Activated naive CD4-positive, alpha-beta T cell treated with anti-CD3 and anti-CD28 coated beads, Interleukin-2, amount 50 U/mL, for 24 hours (primary cell): ENCODE results near the gene PTBP1.
"Not testable (repeated sequence)": the region's sequence is repeated elsewhere in the genome, so short reads cannot be mapped to it uniquely, and the experiment has no call there.

Source experiments
- H3K27ac Mint-ChIP-seq: one replicate; pipeline ENCODE4 v1.8.0; 2021; ENCODE audit warnings: mild to moderate bottlenecking, mixed read lengths
- H3K27me3 Mint-ChIP-seq: one replicate; pipeline ENCODE4 v1.8.0; 2021; ENCODE audit warnings: mixed read lengths
- H3K36me3 Mint-ChIP-seq: one replicate; pipeline ENCODE4 v1.8.0; 2021; ENCODE audit warnings: mixed read lengths
- H3K4me1 Mint-ChIP-seq: one replicate; pipeline ENCODE4 v1.8.0; 2021; ENCODE audit warnings: mixed read lengths
- H3K4me3 Mint-ChIP-seq: one replicate; pipeline ENCODE4 v1.8.0; 2021; ENCODE audit warnings: mild to moderate bottlenecking, mixed read lengths
- H3K9me3 Mint-ChIP-seq: one replicate; pipeline ENCODE4 v1.8.0; 2021; ENCODE audit warnings: mixed read lengths

Gene PTBP1

GRCh38 chr19:845707-846521 is 48.7 kb downstream of the PTBP1 start:
- peaks cover 26% of the 10 kb centered on the region for H3K27me3 Mint-ChIP-seq
- H3K4me3 Mint-ChIP-seq: no peak overlapping the region
- no peaks in the 10 kb centered on the region for H3K36me3 Mint-ChIP-seq
- H3K4me1 Mint-ChIP-seq: peaks cover 4% of the 10 kb centered on the region
- no peaks in the 10 kb centered on the region for H3K9me3 Mint-ChIP-seq
- no peak overlapping the region for H3K27ac Mint-ChIP-seq

DNA sequence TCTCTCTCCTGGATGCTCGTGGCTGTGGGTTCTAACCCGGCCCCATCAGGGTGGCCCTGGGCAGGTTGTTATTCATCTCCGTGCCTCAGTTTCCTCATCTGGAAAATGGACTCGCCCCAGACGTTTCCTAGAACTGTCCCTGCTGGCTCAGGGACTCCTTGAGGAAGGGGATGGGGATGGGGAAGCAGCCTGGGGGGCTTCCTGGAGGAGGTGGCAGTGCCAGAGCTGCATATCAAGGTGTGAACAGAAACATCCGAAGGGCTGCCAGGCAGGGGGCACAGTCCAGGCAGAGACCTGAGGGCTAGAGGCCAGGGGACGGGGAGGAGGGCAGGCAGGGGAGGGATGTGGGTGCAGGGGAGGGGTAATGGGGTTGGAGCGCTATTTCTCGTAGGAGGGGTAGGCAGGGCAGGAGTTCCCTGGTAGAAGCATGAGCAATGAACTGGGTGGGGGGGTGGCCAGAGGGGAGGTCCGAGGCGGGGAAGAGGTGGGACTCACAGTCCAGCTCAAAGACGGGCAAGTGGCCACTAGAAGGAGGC is 51.2 kb downstream of the PTBP1 start:
- peaks cover 19% of the 10 kb centered on the region for H3K27me3 Mint-ChIP-seq
- H3K4me1 Mint-ChIP-seq: peaks cover 4% of the 10 kb centered on the region
- H3K4me3 Mint-ChIP-seq: no peak overlapping the region
- H3K9me3 Mint-ChIP-seq: no peaks in the 10 kb centered on the region
- H3K36me3 Mint-ChIP-seq: no peaks in the 10 kb centered on the region
- no peak overlapping the region for H3K27ac Mint-ChIP-seq

DNA sequence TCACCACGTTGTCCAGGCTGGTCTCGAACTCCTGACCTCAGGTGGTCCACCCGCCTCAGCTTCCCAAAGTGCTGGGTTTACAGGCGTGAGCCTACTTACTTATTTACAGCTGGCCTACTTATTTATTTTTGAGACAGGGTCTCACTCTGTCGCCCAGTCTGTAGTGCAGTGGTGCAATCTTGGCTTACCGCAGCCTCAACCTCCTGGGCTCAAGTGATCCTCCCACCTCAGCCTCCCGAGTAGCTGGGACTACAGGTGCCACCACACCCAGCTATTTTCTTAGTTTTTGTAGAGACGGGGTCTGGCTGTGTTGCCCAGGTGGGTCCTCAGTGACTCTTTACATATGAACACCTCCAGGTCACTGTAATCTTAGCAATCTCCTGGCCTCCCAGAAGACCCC is 51.9 kb downstream of the PTBP1 start:
- not testable (repeated sequence) for H3K4me1 Mint-ChIP-seq, H3K27ac Mint-ChIP-seq
- peaks cover 19% of the 10 kb centered on the region for H3K27me3 Mint-ChIP-seq

GRCh38 chr19:850221-850978 is 53.1 kb downstream of the PTBP1 start:
- no peak overlapping the region for H3K4me3 Mint-ChIP-seq
- no peaks in the 10 kb centered on the region for H3K36me3 Mint-ChIP-seq
- no peak overlapping the region for H3K27ac Mint-ChIP-seq
- H3K4me1 Mint-ChIP-seq: no peaks in the 10 kb centered on the region
- no peaks in the 10 kb centered on the region for H3K9me3 Mint-ChIP-seq
- peaks cover 15% of the 10 kb centered on the region for H3K27me3 Mint-ChIP-seq

More for the DNA sequence above, 51.9 kb downstream of the PTBP1 start:
- H3K36me3 Mint-ChIP-seq, H3K4me3 Mint-ChIP-seq, H3K9me3 Mint-ChIP-seq: not testable (repeated sequence)

DNA sequence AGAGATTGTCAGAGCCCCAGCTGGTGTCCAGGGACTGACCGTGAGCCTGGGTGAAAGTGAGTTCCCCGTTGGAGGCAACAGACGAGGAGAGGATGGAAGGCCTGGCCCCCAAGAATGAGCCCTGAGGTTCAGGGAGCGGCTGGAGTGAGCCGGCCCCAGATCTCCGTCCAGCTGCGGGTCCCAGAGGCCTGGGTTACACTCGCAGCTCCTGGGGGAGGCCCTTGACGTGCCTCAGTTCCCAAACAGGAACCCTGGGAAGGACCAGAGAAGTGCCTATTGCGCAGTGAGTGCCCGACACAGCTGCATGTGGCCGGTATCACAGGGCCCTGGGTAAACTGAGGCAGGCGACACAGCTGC is 53.7 kb downstream of the PTBP1 start:
- Mint-ChIP-seq H3K4me1 (no peaks in the 10 kb centered on the region), H3K27me3 (peaks cover 12% of the 10 kb centered on the region), H3K36me3 (no peaks in the 10 kb centered on the region), H3K4me3 (no peak overlapping the region), H3K27ac (no peak overlapping the region), H3K9me3 (no peaks in the 10 kb centered on the region)

DNA sequence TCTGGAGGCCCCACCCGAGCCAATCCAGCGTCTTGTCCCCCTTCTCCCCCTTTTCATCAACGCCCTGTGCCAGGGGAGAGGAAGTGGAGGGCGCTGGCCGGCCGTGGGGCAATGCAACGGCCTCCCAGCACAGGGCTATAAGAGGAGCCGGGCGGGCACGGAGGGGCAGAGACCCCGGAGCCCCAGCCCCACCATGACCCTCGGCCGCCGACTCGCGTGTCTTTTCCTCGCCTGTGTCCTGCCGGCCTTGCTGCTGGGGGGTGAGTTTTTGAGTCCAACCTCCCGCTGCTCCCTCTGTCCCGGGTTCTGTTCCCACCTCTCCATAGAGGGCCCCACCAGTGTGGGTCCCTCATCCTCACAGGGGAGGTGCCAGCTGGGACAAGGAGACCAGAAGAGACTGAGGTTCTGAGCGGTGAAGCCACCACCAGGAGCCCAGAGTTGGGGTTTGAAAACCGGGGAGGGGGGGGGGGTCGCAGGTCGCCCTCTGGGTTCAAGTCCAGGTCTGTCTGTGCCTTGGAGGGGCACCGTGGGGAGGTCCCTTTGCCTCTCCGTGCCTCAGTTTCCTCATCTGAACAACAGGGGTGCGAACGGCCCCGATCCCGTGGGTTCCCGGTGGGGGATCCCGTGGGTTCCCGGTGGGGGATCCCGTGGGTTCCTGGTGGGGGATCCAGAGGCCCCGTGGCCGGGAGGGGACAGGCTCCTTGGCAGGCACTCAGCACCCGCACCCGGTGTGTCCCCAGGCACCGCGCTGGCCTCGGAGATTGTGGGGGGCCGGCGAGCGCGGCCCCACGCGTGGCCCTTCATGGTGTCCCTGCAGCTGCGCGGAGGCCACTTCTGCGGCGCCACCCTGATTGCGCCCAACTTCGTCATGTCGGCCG is 55.1 kb downstream of the PTBP1 start, which contains the start of gene ELANE:
Gene ELANE (plus strand): TSS at position 168 of the 878 bp plus-strand sequence. CDS start 26 bp downstream, at position 194.
- Mint-ChIP-seq H3K9me3 (no peaks in the 10 kb centered on the region), H3K36me3 (no peaks in the 10 kb centered on the region), H3K27me3 (peaks cover 7% of the 10 kb centered on the region), H3K4me1 (no peaks in the 10 kb centered on the region), H3K4me3 (no peak within 1 kb of the TSS), H3K27ac (no peak within 1 kb of the TSS)

- no peaks in the 10 kb centered on the region for H3K9me3 Mint-ChIP-seq
- H3K4me3 Mint-ChIP-seq: no peak overlapping the region
- H3K4me1 Mint-ChIP-seq: peaks cover 4% of the 10 kb centered on the region
- H3K27ac Mint-ChIP-seq: no peak overlapping the region
- peaks cover 6% of the 10 kb centered on the region for H3K27me3 Mint-ChIP-seq
- no peaks in the 10 kb centered on the region for H3K36me3 Mint-ChIP-seq
Measured at GRCh38 chr19:853014-853585, 55.8 kb downstream of the PTBP1 start.

DNA sequence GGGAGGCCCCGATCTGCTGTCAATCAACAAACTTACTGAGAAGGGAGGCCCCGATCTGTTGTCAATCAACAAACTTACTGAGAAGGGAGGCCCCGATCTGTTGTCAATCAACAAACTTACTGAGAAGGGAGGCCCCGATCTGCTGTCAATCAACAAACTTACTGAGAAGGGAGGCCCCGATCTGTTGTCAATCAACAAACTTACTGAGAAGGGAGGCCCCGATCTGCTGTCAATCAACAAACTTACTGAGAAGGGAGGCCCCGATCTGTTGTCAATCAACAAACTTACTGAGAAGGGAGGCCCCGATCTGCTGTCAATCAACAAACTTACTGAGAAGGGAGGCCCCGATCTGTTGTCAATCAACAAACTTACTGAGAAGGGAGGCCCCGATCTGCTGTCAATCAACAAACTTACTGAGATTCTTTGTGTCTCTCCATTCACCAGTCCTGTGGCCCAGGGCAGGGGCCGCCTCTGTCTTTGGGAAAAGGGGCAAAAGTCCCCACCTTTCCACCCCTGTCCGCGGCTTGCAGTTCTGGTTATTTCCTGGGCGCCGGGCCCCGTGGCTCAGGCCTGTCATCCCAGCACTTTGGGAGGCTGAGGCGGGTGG is 56.5 kb downstream of the PTBP1 start:
- not testable (repeated sequence) for H3K27ac Mint-ChIP-seq, H3K27me3 Mint-ChIP-seq, H3K4me3 Mint-ChIP-seq, H3K4me1 Mint-ChIP-seq, H3K9me3 Mint-ChIP-seq, H3K36me3 Mint-ChIP-seq

GRCh38 chr19:854549-854948 is 57.3 kb downstream of the PTBP1 start:
- Mint-ChIP-seq H3K36me3 (no peaks in the 10 kb centered on the region), H3K27me3 (peaks cover 2% of the 10 kb centered on the region)

GRCh38 chr19:855142-855541 is 57.9 kb downstream of the PTBP1 start:
- H3K36me3 Mint-ChIP-seq: no peaks in the 10 kb centered on the region
- H3K4me1 Mint-ChIP-seq: peaks cover 4% of the 10 kb centered on the region
- peaks cover 2% of the 10 kb centered on the region for H3K27me3 Mint-ChIP-seq
- H3K9me3 Mint-ChIP-seq: no peaks in the 10 kb centered on the region
- no peak overlapping the region for H3K4me3 Mint-ChIP-seq
- H3K27ac Mint-ChIP-seq: no peak overlapping the region

More at GRCh38 chr19:854549-854948, 57.3 kb downstream of the PTBP1 start:
- no peaks in the 10 kb centered on the region for H3K9me3 Mint-ChIP-seq
- peaks cover 4% of the 10 kb centered on the region for H3K4me1 Mint-ChIP-seq
- H3K4me3 Mint-ChIP-seq: no peak overlapping the region
- H3K27ac Mint-ChIP-seq: no peak overlapping the region

- peaks cover 1% of the 10 kb centered on the region for H3K27me3 Mint-ChIP-seq
- no peak overlapping the region for H3K27ac Mint-ChIP-seq
- peaks cover 4% of the 10 kb centered on the region for H3K4me1 Mint-ChIP-seq
- no peak overlapping the region for H3K4me3 Mint-ChIP-seq
- H3K9me3 Mint-ChIP-seq: no peaks in the 10 kb centered on the region
- no peaks in the 10 kb centered on the region for H3K36me3 Mint-ChIP-seq
Measured at GRCh38 chr19:855566-856120, 58.4 kb downstream of the PTBP1 start.

DNA sequence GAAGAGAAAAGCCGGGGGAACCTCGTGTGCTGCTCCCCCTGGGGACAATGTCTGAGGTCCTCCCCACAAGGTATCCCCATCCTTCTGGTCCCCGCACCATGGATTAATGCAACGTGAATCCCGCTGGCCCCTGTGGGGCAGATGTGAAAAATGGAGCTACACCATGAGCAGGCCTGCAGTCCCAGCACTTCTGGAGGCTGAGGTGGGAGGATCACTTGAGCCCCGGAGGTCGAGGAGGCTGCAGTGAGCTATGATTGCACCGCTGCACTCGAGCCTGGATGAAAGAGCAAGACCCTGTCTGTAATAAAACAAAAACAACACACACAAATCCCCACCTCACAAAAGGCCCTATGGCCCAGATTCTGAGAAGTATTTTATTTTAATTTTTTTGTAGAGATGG is 61.0 kb downstream of the PTBP1 start:
- Mint-ChIP-seq H3K4me1 (peaks cover 10% of the 10 kb centered on the region), H3K27me3 (peaks cover 1% of the 10 kb centered on the region), H3K27ac (no peak overlapping the region), H3K36me3 (no peaks in the 10 kb centered on the region), H3K4me3 (no peak overlapping the region), H3K9me3 (no peaks in the 10 kb centered on the region)

GRCh38 chr19:858868-859843 is 61.9 kb downstream of the PTBP1 start, which contains the start of gene CFD:
Gene CFD (plus strand): TSS chr19:859664. CDS start chr19:859690, 26 bp downstream.
- Mint-ChIP-seq H3K4me1 (peaks cover 19% of the 10 kb centered on the region), H3K27me3 (peaks cover 1% of the 10 kb centered on the region), H3K27ac (peak within 1 kb of the TSS; percentile 41), H3K36me3 (no peaks in the 10 kb centered on the region), H3K4me3 (no peak within 1 kb of the TSS), H3K9me3 (no peaks in the 10 kb centered on the region)
